CMK (cell line): ENCODE measurements around the gene GARIN3.
"Not testable (repeated sequence)": the region's sequence is repeated elsewhere in the genome, so short reads cannot be mapped to it uniquely, and the experiment has no call there.

Source experiments
- DNase-seq: peaks from one replicate; pipeline ENCODE4 v3.0.0-alpha.2; 2010; ENCODE audit warnings: low read depth

Gene GARIN3

DNA sequence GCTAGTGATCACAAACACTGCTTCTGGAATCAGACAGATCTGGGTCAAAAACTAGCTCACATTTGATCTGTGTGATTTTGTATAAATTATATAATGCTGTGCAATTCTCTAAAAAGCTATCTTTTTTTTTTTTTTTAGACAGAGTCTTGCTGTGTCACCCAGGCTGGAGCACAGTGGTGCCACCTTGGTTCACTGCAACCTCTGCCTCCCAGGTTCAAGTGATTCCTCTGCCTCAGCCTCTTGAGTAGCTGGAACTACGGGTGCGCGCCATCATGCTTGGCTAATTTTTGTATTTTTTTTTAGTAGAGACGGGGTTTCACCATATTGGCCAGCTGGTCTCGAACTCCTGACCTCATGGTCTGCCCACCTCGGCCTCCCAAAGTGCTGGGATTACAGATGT is 19.1 kb upstream of the GARIN3 start:
- not testable (repeated sequence) for DNase-seq

DNA sequence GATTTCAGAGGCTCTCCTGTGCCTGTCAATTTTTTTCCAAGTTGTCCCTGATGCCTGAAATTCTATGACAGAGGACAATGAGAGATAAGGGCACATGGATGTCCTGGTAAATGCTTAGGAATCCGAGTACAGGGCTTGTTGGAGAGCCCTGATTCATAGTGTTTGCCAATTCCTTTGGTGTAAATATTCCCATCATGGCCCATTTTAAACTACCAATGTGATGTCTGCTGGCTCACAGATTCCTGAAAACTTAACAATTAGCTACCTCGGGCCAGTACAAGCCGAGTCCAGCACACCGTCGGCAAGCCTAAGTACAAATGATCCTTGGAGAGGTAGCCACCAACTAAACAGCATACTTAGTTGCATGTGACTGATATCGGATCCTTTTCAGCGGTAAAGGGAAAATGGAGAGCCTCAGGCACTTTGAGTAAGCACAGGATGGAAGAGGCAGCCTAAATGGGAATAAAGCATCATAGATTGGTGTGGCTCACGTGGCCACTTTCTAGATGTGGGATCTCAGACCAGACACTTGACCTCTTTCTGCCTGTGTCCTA is 18.1 kb upstream of the GARIN3 start:
- DNase-seq: no peak

DNA sequence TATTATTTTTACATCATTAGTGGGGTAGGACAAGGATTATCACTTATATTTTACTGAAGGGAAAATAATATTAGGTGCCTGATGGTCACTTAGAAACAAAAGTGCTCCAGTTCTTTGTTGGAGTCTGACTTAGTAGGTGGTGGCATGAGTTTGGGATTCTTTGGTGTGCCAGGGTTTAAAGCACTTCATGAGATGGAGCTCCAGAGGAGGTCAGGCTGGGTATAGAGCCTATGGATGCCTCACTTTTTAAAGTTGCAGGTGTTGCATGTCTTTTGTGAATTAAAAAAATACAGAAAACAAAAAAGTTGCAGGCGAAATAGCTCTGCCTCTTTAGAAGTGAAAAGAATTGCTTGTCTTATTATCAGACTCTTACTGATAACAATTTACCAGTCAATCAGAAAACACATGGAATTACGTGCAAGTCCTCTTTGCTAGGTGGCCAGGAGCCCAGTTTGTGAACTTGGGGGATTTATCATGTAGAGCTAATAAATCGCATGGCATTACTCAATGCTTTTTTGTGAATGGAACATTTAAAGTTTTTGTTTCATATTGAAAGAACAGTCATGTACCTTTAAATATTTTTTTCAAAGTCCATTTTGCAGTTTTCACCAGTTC is 16.2 kb upstream of the GARIN3 start:
- no peak for DNase-seq

DNA sequence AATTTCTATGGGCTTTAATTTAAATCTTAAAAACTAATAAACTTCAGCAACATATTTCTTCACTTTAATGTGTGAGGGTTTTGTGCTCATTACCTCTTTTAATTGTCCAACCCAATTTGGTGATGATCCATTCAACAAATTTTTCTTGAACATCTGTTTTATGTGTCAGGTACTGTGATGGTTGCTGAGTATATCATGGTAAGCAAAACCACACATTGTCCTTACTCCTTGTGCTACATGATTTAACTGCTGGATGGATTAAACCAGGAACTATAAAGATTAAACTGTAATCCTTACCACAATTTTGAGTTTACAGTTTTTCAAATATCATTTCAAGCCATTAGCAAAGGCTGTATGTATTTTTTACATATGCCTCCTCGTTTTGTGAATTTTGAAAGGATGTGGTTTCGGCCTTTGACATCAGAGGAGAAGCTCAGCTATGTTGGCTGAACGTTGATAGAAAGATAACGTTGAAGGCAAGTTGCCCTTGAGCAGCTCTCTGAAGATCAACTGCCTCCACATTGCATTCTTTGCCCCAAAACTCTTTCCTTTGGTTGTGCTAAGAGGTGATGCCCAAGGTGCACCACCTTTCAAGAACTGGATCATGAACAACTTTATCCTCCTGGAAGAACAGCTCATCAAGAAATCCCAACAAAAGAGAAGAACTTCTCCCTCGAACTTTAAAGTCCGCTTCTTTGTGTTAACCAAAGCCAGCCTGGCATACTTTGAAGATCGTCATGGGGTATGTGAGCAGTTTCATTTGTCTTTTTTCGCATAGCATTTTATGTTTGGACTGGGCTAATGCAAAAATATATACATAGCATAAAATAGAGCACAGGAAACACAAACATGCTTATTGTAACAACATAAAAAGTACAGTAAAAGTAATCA is 14.6 kb upstream of the GARIN3 start, which contains the start of gene ITK:
Gene ITK, plus strand, starts transcription at position 467 of the 891 bp plus-strand sequence. Its CDS starts 138 bp downstream, at position 605.
- peak; percentile 12 for DNase-seq

DNA sequence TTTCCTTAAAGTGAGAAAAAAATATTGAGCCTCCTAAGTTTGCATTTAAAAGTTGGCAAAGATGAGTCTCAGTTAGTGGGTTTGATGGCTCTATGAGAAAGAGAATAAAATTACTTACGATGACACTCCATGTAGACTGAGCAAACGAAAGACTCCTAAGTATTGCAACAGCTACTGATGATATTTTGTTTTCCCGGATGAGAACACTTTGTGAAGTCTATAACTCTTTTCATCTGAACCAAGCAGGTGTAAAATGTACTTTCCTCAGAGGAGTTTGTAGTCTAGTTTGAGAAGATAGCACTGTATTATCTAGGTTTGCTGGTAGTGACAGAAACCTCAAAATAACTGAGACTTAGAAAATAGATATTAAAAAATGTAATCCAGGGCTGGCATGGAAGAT is 12.9 kb upstream of the GARIN3 start:
- DNase-seq: no peak

DNA sequence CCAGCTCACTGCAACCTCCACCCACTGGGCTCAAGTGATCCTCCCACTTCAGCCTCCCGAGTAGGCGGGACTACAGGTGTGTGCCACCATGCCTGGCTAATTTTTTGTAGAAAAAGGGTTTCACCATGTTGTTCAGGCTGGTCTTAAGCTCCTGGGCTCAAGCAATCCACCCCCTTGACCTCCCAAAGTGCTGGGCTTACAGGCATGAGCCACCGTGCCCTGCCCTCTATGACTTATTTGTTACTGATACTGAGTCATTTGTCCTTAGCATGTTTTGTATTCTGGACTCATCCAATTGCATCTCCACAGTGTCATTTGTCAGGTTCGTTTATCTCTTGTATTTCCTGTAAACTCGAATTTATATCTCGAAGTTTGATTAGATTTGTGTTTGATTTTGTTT is 11.9 kb upstream of the GARIN3 start:
- DNase-seq: no peak

DNA sequence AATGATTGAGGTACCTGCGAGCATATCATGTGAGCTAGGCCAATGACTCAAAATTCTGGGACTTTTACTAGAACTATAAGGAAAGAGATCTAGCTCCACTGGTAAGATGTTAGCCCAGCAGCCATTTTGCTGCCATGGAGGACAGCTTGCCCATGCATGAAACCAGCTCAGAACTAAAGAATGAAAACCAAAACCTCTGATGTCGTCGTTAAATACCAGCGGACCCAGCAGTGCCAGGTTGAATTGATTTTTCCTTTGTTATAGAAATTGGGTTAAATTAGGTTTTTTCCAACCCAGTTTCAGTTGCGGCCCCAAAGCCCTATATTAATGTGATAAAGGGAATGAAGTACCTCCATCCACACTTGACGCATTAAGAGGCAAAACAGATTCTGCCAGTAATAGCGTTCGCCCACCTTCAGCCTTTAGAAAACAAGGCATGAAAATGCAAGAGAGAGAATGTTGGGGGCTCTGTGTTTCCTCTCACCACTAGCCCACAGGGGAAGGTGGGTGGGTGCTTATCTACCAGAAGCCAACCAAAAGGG is 9.1 kb upstream of the GARIN3 start:
- no peak for DNase-seq

DNA sequence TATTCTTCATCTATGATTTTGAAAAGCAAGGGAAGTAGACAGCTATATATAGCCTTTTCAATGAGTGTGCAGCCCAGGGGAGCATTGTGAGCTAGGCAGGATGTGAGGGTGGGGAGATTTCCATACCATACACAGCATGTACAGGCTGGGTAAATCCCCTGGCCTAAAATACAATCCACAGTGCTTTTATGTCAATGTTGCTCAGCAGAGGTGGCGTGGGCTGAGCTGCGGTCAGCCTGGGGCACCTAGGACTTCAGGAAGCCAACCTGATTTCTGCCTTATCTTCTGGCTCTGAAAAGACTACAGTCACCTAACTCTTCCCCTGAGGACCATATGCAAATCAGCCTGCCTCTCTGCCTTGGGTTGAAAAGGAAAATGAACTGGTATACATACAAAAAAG is 6.3 kb upstream of the GARIN3 start:
- DNase-seq: no peak

DNA sequence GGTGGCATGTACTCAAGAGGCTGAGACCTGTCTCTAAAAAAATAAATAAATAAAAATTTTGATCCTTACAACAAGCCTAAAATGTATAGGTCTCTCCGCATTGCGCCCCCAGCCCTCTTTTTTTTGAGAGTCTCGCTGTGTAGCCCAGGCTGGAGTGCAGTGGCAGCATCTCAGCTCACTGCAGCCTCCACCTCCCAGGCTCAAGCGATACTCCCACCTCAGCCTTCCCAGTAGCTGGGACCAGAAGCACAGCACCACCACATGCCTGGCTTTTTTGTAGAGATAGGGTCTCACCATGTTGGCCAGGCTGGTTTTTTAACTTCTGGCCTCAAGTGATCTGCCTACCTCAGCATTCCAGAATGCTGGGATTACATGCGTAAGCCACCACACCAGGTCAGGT is 2.2 kb upstream of the GARIN3 start:
- no peak for DNase-seq

DNA sequence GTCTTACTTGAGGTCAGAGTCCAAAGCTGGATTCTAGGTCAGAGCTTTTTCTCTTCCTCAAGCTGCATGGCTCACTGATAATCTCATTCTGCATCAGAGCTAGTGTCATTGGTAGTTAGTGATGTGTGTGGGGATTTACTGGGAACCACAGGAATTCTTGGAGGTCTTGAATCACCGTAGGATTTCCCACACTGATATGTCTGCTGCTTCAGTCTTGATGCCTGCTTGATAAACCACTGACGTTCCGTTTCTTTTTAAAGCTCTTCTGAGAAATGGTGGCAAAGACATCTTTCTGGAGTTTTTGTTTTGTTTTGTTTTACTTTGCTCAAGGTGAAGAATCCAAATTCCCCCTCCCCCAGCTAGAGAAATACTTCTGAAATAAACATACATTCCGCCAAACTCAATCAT is 1.2 kb upstream of the GARIN3 start:
- no peak for DNase-seq

DNA sequence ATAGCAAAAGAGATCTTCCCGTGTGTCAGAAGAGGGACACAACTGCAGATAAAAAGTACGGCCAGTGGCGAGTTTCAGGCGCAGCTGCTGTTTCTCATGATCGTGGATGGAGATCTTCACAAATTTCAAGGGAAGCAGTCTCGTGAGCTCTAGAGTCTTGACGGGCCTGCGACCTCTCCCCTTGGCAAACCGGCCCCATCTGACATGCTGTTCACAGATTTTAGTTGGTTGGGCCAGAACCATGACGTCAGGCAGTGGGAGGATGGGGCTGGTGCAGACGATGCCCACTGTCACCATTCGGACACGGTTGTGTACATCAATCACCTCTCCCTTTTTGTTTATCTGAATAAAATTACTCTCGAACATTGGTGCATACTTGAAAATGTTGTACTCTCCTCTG is 396 bp downstream of the GARIN3 start:
- DNase-seq: no peak

DNA sequence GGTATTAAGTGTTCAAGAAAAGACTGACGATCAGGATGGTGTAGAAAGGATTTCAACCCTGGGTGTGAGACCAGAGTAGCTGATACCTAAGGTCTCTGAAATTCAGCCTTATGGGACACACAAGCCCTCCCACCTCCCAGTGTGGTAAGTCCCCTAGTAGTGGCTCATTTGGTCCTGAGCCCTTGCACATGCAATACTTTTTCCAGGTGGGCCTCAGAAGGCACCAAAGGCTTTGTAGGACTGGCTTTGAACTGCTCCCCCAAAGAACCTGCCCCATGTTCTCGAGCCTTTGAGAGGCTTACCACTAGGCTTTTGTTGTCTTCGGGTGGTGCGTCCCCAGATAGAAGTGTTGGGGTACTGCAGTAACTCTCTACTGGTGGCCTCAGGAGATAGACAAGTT is 803 bp downstream of the GARIN3 start:
- no peak for DNase-seq

DNA sequence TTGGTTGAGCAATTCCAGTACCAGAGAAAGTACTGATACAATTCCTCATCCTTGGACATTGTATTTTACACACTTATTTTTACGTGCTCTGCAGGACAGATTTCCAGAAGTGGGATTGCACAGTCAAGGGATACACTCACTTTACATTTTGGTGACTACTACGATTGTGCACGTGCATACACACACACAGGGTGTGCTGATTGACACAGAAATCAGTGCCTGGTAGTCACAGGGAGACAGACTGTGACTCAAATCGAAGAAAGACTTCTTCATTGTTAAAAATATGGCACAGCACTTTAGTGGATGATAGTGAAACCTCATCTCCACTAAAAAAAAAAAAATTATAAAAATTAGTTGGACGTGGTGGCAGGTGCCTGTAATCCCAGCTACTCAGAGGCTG is 1.5 kb downstream of the GARIN3 start:
- no peak for DNase-seq

DNA sequence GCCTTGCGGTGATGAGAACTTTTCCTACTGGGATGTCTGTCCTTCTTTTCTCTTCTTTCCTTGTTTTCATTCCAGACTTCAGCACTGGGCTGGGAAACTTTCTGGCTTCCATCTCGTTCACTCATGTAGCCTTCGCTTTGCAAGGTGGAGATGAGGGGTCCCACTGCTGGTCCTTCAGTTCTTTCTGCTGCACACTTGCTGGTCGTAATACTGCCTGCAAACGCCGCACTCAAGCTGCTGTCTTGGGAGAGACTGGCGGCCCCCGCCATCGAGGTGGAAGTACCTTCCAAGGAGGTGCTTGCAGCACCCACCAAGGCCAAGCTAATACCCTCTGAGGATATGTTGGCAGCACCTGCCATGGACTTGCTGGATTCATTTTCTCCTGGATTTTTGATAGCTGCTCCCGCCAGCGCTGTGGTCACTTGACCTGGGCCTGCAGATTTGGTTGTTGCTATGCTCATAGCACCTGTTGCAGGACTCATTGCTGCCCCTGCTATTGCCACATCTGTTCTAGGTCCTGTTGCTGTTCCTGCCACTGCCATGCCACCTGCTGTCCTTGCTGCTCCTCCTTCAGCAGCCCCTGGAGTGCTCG is 3.0 kb downstream of the GARIN3 start:
- no peak for DNase-seq

DNA sequence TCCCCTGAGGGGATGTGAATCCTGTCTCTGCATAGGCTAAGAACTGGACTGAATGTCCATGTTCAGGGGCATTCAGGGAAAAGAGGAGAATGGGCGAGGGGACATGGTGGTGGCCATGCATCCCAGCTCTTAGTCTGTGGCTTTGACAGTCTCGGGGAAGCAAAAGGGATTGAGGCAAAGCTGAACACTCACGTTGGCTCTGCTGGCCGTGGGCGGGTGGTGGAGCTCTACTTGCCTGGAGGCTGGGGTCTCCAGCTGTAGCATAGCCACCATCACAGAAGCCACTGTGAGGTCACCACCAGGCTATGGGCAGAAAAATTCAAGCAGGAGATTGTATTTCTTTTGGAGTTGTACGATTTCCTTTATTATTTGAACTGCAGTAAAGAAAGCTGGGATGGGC is 4.1 kb downstream of the GARIN3 start:
- no peak for DNase-seq

DNA sequence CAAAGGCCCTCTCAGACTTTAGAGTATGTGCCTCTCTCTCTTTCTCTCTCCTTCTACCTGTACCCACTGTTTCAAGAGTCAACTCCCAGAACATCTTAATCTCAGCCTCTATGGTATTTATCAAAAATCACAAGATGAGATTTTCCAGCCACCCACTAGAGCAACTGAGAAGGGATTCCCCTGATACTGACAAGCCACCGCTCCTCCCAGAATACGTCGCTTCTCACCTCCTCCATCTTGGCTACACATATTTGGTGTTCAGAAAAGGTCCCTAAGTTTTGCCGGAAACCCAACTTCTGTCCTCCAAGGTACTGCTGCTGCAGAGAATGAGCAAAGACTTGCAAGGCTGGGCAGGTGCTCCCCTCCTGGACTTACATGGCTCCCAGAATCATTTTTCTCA is 6.1 kb downstream of the GARIN3 start:
- no peak for DNase-seq

DNA sequence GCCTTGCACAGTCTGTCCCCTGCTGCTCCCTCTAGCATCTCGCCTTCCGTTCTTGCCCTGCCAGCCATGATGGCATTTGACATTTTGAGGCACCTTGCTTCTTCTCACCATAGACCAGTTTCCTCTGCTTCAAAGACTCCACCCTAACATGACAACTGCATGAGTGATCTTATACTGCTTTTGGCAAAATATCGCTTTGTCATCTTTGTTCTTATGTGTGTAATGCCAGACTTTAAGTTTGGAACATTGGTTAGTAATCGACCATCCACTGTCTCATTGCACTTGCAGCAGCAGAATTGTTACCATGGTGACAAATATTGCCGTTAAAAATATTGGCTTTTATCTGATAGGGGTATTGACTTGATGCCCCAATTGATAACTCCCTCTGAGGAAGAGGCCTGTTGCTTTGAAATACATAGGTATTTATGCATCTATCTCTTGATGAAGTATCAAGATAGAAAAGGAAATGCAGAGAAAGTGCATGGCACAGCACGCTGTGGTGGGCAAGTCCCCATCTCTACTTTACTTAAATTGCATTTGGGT is 6.8 kb downstream of the GARIN3 start:
- no peak for DNase-seq

DNA sequence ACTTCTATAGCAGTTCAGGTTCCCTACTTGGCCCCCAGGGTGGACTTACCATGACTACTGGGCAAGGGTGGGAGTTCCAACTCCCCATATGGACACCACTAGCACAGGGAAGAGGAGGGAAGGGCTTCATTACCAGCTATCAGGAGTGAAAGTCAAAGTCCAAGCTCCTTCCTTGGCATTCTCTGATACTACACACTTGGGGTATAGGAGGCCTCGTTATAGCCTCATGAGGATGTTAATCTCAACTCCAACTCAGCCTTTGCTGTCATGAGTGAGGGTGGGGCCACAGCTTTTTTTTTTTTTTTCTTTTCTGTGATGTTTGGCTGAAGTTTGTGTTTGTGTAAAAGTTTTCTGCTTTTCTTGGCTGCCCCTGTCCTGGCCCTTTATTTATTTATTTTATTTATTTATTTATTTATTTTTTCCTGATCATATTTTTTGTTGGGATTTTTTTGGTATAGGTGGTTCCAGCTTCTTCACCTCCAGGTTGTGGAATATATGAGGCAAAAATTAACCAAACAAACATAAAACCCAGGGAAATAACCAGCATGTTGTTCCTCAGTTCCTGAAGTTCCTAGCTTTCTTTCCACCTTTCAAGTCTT is 8.7 kb downstream of the GARIN3 start:
- DNase-seq: no peak

DNA sequence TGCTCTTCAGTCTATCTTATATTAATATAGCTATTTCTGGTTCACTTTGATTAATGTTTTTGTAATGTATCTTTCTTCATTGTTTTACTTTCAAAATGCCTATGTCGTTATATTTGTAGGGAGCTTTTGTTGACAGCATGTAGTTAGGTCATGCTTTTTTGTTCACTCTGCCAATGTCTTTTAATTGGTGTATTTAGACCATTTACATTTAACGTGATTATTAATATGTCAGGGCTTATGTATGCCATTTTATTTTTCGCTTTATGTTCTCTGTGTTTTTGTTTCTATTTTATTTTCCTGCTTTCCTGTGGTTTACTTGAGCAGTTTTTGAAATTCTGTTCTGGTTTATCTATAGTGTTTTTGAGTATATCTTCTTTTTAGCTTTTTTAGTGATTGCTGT is 10.8 kb downstream of the GARIN3 start:
- DNase-seq: no peak

DNA sequence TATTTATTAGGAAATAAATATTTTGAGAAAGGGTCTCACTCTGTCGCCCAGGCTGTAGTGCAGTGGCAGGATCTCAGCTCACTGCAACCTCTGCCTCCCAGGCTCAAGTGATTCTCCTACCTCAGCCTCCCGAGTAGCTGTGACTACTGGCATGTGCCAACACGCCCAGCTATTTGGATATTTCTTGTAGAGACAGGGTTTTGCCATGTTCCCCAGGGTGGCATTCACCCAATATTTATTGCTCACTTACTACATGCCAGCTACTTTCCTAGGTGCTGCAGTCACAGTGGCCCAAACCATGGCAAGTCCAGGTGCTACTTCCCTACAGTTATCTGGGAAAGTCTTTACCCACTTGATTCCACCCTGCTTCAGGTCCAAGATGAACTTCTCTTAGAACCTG is 15.1 kb downstream of the GARIN3 start:
- no peak for DNase-seq

DNA sequence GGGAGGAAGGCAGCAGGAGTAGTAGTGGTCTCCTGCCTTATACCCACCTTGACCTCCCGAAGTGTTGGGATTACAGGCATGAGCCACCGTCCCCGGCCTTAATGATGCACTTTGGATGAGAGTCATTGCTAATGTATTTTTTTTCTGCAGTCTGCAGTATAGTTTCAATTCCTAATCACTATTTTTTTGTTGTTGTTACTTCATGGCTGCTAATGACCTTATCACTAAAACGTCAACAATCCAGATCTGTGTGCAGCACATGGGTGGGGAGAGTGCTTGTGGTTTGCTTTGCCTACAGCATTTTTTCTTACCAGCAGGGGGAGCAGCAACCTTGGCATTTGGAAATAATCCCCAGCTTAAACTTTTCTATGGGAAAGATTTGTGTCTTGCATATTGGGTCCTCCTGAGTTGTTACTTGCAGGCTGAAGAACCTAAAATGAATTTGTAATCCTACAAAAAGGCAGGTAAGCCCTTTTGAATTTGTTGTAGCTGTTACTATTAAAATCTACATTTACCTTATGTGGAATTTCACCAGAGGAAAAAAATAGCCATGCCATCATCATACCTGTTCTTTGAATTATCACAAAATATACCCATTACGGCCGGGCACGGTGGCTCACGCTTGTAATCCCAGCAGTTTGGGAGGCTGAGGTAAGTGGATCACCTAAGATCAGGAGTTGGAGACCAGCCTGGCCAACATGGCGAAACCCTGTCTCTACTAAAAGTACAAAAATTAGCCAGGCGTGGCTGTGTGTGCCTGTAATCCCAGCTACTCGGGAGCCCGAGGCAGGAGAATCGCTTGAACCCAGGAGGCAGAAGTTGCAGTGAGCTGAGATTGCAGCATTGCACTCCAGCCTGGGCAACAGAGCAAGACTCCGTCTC is 17.1 kb downstream of the GARIN3 start:
- DNase-seq: peak; percentile 37
